Testis (tissue), 3 donors: ENCODE results near the gene DNAH10. TPM values are rescaled to one million over a fixed set of nuclear protein-coding genes. Genes with fewer than 3 reads are reported as not detected.

ENCODE experiments used
- DNase-seq: peaks from one replicate; pipeline ENCODE4 v3.0.0-alpha.2; 2019
- H3K27ac ChIP-seq, 2 donors: fragments of 200-600 bp; sonication (generic); one replicate each; pipeline ENCODE4 v1.5.1; 2019
- H3K27me3 ChIP-seq: fragments of 200-600 bp; sonication (generic); one replicate; pipeline ENCODE4 v1.5.1; 2019
- H3K36me3 ChIP-seq: fragments of 200-600 bp; sonication (generic); one replicate; pipeline ENCODE4 v1.5.1; 2017; ENCODE audit warnings: low read depth; ENCODE audit errors: missing control alignments
- H3K4me1 ChIP-seq: fragments of 200-600 bp; sonication (generic); one replicate; pipeline ENCODE4 v1.5.1; 2019
- H3K4me3 ChIP-seq, 2 donors: fragments of 200-600 bp; sonication (generic); one replicate each; pipeline ENCODE4 v1.5.1; 2017 to 2019
- H3K9me3 ChIP-seq: fragments of 200-600 bp; sonication (generic); one replicate; pipeline ENCODE4 v1.5.1; 2017
- CTCF ChIP-seq, 3 experiments: fragments of 450-650 bp in 2 of 3; fragments of 200-600 bp in 1 of 3; sonication (generic) in 1 of 3; IDR thresholded peaks; one replicate each; pipeline ENCODE4 v1.5.1; 2016 to 2019; ENCODE audit warnings: antibody characterized with exemption in 3 of 3, mild to moderate bottlenecking in 2 of 3, moderate library complexity in 1 of 3
- POLR2A ChIP-seq: fragments of 450-650 bp; IDR thresholded peaks from one replicate; pipeline ENCODE4 v1.6.1; 2017; ENCODE audit warnings: antibody characterized with exemption, mild to moderate bottlenecking, moderate library complexity
- WGBS, 2 donors: methylation state at CpG; one replicate each; pipeline ENCODE4 v1.1.5; 2018; 5-methylcytosine and 5-hydroxymethylcytosine counted together
- intact Hi-C: fragments of 100-400 bp; cut with DNase I; formaldehyde crosslinking; loops from one replicate; pipeline ENCODE4 v1.15.1; 2023; ENCODE audit warnings: low total_unique reads
- polyA plus RNA-seq: library from polyadenylated mRNA; stranded (reverse); fragments of 350-450 nt; fragmentation: Illumina TruSeq; extraction: RNeasy Lipid Tissue Mini Kit (QIAGEN cat#74804); gene quantifications from one replicate; pipeline ENCODE4 v1.2.3, GENCODE V29; 2014; ENCODE audit warnings: low read depth, low replicate concordance; ENCODE audit not compliant: insufficient read depth
- total RNA-seq, 2 donors: library from RNA; depleted of rRNA; stranded (reverse); fragments of >200 nt; gene quantifications; one replicate each; pipeline ENCODE4 v1.2.3, GENCODE V29; 2016

Gene DNAH10
- total and polyA plus RNA-seq, 3 donors from 2014 or later = 15.4 to 29.3 (median 24.3) TPM

- H3K27me3 ChIP-seq = no peaks in the 10 kb centered on the region
- WGBS, 2 donors = 77% methylated on average over 3 of the region's 3 CpGs
- intact Hi-C loops = no loop called here
- TF ChIP-seq POLR2A = no peak
- TF ChIP-seq CTCF (IDR thresholded peaks at IDR 0.05) = no peak
- no peak overlapping the region for H3K27ac ChIP-seq
- no peaks in the 10 kb centered on the region for H3K9me3 ChIP-seq
- H3K4me3 ChIP-seq = no peak overlapping the region
- no peak for DNase-seq
- no peaks in the 10 kb centered on the region for H3K4me1 ChIP-seq
- no peaks in the 10 kb centered on the region for H3K36me3 ChIP-seq
These were observed 111.7 kb downstream of the DNAH10 start for GRCh38 chr12:123873793-123874192.

GRCh38 chr12:123877968-123878367 lies 115.9 kb downstream of the DNAH10 start:
- 81 to 90% methylated on average over 6 of the region's 6 CpGs for WGBS, 2 donors
- no peaks in the 10 kb centered on the region for H3K36me3 ChIP-seq
- H3K4me1 ChIP-seq = no peaks in the 10 kb centered on the region
- TF ChIP-seq POLR2A = no peak
- TF ChIP-seq CTCF (IDR thresholded peaks at IDR 0.05) = no peak
- H3K4me3 ChIP-seq = no peak overlapping the region
- H3K27me3 ChIP-seq = no peaks in the 10 kb centered on the region
- no peaks in the 10 kb centered on the region for H3K9me3 ChIP-seq
- H3K27ac ChIP-seq = no peak overlapping the region
- intact Hi-C loops = no loop called here
- no peak for DNase-seq

- Histone ChIP-seq H3K36me3 (no peaks in the 10 kb centered on the region), H3K4me1 (no peaks in the 10 kb centered on the region), H3K27ac (no peak overlapping the region), H3K27me3 (no peaks in the 10 kb centered on the region), H3K4me3 (no peak overlapping the region), H3K9me3 (no peaks in the 10 kb centered on the region)
- WGBS, 2 donors = 67 to 74% methylated on average over 11 of the region's 11 CpGs
- TF ChIP-seq CTCF (IDR thresholded peaks at IDR 0.05) (no peak), POLR2A (no peak)
- intact Hi-C loops = no loop called here
- no peak for DNase-seq
These were observed 117.0 kb downstream of the DNAH10 start for GRCh38 chr12:123879101-123879500.

DNA sequence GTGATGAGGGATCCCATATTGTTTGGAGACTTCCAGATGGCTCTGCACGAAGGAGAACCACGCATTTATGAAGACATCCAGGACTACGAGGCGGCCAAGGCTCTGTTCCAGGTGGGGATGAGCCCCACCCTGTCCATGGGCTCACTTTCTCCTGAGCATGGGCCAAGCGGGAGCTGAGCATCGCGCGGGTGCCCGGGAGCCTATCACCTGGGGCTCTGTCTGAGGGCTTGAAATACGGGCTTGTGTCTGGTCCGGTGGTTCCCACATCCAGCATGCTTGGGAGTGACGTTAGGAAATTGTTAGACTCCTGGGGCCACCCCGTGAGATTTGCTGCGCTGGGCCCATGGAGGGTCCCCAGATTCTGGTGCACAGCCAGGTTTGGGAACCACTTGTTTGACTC lies 117.6 kb downstream of the DNAH10 start:
- H3K27me3 ChIP-seq = no peaks in the 10 kb centered on the region
- H3K27ac ChIP-seq = no peak overlapping the region
- no peaks in the 10 kb centered on the region for H3K9me3 ChIP-seq
- no peaks in the 10 kb centered on the region for H3K36me3 ChIP-seq
- no peak for DNase-seq
- no peak overlapping the region for H3K4me3 ChIP-seq
- no peak for TF ChIP-seq POLR2A
- no peak for TF ChIP-seq CTCF (IDR thresholded peaks at IDR 0.05)
- intact Hi-C loops = no loop called here
- 86 to 90% methylated on average over 12 to 14 of the region's 14 CpGs for WGBS, 2 donors
- H3K4me1 ChIP-seq = no peaks in the 10 kb centered on the region

GRCh38 chr12:123882161-123882705 lies 120.1 kb downstream of the DNAH10 start:
- DNase-seq = no peak
- Histone ChIP-seq H3K27ac (no peak overlapping the region), H3K9me3 (no peaks in the 10 kb centered on the region), H3K4me3 (no peak overlapping the region), H3K27me3 (no peaks in the 10 kb centered on the region), H3K4me1 (no peaks in the 10 kb centered on the region), H3K36me3 (no peaks in the 10 kb centered on the region)
- intact Hi-C loops = no loop called here
- WGBS, 2 donors = 86 to 92% methylated on average over 7 to 8 of the region's 8 CpGs
- no peak for TF ChIP-seq POLR2A
- TF ChIP-seq CTCF (IDR thresholded peaks at IDR 0.05) = no peak
